Raji (cell line): Measurements from ENCODE around the gene FKBP8.

Source experiments
- POLR2A ChIP-seq: IDR thresholded peaks from 2 replicates; pipeline ENCODE4 v1.6.1; 2011; ENCODE audit warnings: low read depth, low read length, control low read depth; ENCODE audit not compliant: insufficient read depth

FKBP8 gene

GRCh38 chr19:18542941-18543813 lies at the start of gene FKBP8:
FKBP8 (minus strand) TSS chr19:18543573; CDS start chr19:18541970, 1,603 bp downstream.
- no peak for TF ChIP-seq POLR2A

GRCh38 chr19:18591735-18592385 lies 48.5 kb upstream of the FKBP8 start:
- no peak for TF ChIP-seq POLR2A

- TF ChIP-seq POLR2A, result no peak
Measured at GRCh38 chr19:18590273-18591272, 47.2 kb upstream of the FKBP8 start.

GRCh38 chr19:18589380-18590272 lies 46.3 kb upstream of the FKBP8 start:
- TF ChIP-seq POLR2A, result no peak

GRCh38 chr19:18588611-18589379 lies 45.4 kb upstream of the FKBP8 start, which contains the start of gene REX1BD:
REX1BD (plus strand) TSS chr19:18588798; CDS start chr19:18588802, 4 bp downstream.
- TF ChIP-seq POLR2A, result peak; percentile 95

GRCh38 chr19:18587962-18588610 lies 44.7 kb upstream of the FKBP8 start:
- no peak for TF ChIP-seq POLR2A

GRCh38 chr19:18587561-18587960 lies 44.2 kb upstream of the FKBP8 start:
- no peak for TF ChIP-seq POLR2A

GRCh38 chr19:18586306-18586705 lies 42.9 kb upstream of the FKBP8 start:
- TF ChIP-seq POLR2A, result no peak

GRCh38 chr19:18580311-18580710 lies 36.9 kb upstream of the FKBP8 start:
- no peak for TF ChIP-seq POLR2A

GRCh38 chr19:18577365-18577914 lies 34.1 kb upstream of the FKBP8 start:
- no peak for TF ChIP-seq POLR2A

- TF ChIP-seq POLR2A, result no peak
Measured at GRCh38 chr19:18576383-18576782, 33.0 kb upstream of the FKBP8 start.

GRCh38 chr19:18574691-18575291 lies 31.4 kb upstream of the FKBP8 start:
- TF ChIP-seq POLR2A, result no peak
